H9 (cell line): ENCODE results near the gene PTCRA. TPM values are rescaled to one million over a fixed set of nuclear protein-coding genes. Genes with fewer than 3 reads are reported as not detected.

Experiments used
- DNase-seq: peaks from one replicate; pipeline ENCODE4 v3.0.0-alpha.2; 2017
- H2AFZ ChIP-seq: one replicate; pipeline ENCODE4 v1.6.1; 2013; ENCODE audit warnings: mild to moderate bottlenecking, low read length, control low read depth, moderate library complexity
- H2AK5ac ChIP-seq: 2 replicates; pipeline ENCODE4 v1.6.1; 2013; ENCODE audit warnings: low read length, control low read depth, mixed read lengths; ENCODE audit not compliant: insufficient read length
- H2BK120ac ChIP-seq: one replicate; pipeline ENCODE4 v1.6.1; 2013; ENCODE audit warnings: low read depth, mild to moderate bottlenecking, low read length, control low read depth, inconsistent platforms; ENCODE audit not compliant: poor library complexity, severe bottlenecking
- H2BK12ac ChIP-seq: 2 replicates; pipeline ENCODE4 v1.6.1; 2013; ENCODE audit warnings: low read length, control low read depth, mixed read lengths, low read depth; ENCODE audit not compliant: insufficient read length
- H2BK15ac ChIP-seq: 2 replicates; pipeline ENCODE4 v1.6.1; 2013; ENCODE audit warnings: low read depth, low read length, control low read depth
- H2BK20ac ChIP-seq: one replicate; pipeline ENCODE4 v1.6.1; 2013; ENCODE audit warnings: low read depth, mild to moderate bottlenecking, low read length, control low read depth, inconsistent platforms; ENCODE audit not compliant: poor library complexity, severe bottlenecking
- H2BK5ac ChIP-seq: 2 replicates; pipeline ENCODE4 v1.6.1; 2013; ENCODE audit warnings: low read length, control low read depth, mixed read lengths; ENCODE audit not compliant: insufficient read length
- H3K14ac ChIP-seq: 2 replicates; pipeline ENCODE4 v1.6.1; 2013; ENCODE audit warnings: low read length, control low read depth; ENCODE audit not compliant: insufficient read depth
- H3K18ac ChIP-seq: 2 replicates; pipeline ENCODE4 v1.6.1; 2013; ENCODE audit warnings: low read depth, mild to moderate bottlenecking, mixed read lengths, low read length, control low read depth; ENCODE audit not compliant: insufficient read length
- H3K23ac ChIP-seq: 2 replicates; pipeline ENCODE4 v1.6.1; 2013; ENCODE audit warnings: low read length, control low read depth, mixed read lengths, low read depth; ENCODE audit not compliant: insufficient read length
- H3K23me2 ChIP-seq: 2 replicates; pipeline ENCODE4 v1.6.1; 2013; ENCODE audit warnings: low read depth, mild to moderate bottlenecking, mixed read lengths, low read length, control low read depth; ENCODE audit not compliant: insufficient read length, poor library complexity, severe bottlenecking
- H3K27ac ChIP-seq: 2 replicates; pipeline ENCODE4 v1.5.1; 2013; ENCODE audit warnings: low read length, control low read depth, mixed read lengths, low read depth; ENCODE audit not compliant: insufficient read length
- H3K27me3 ChIP-seq: 2 replicates; pipeline ENCODE4 v1.6.1; 2013; ENCODE audit warnings: low read length, control low read depth, inconsistent platforms; ENCODE audit not compliant: insufficient read depth
- H3K4ac ChIP-seq: 2 replicates; pipeline ENCODE4 v1.6.1; 2013; ENCODE audit warnings: low read depth, mild to moderate bottlenecking, control low read depth, inconsistent platforms, low read length, moderate library complexity
- H3K4me1 ChIP-seq: 2 replicates; pipeline ENCODE4 v1.6.1; 2013; ENCODE audit warnings: low read length, control low read depth, inconsistent platforms; ENCODE audit not compliant: insufficient read depth
- H3K4me2 ChIP-seq: 2 replicates; pipeline ENCODE4 v1.6.1; 2013; ENCODE audit warnings: low read length, control low read depth, mixed read lengths; ENCODE audit not compliant: insufficient read length, insufficient read depth
- H3K56ac ChIP-seq: 2 replicates; pipeline ENCODE4 v1.6.1; 2013; ENCODE audit warnings: low read depth, mild to moderate bottlenecking, mixed read lengths, low read length, control low read depth; ENCODE audit not compliant: insufficient read length
- H3K79me1 ChIP-seq: 2 replicates; pipeline ENCODE4 v1.6.1; 2013; ENCODE audit warnings: low read depth, mild to moderate bottlenecking, moderate library complexity, low read length, control low read depth, inconsistent platforms; ENCODE audit not compliant: insufficient read depth, poor library complexity, severe bottlenecking
- H3K79me2 ChIP-seq: 2 replicates; pipeline ENCODE4 v1.6.1; 2013; ENCODE audit warnings: low read length, control low read depth, inconsistent platforms; ENCODE audit not compliant: insufficient read depth
- H3K9ac ChIP-seq: 2 replicates; pipeline ENCODE4 v1.6.1; 2013; ENCODE audit warnings: low read length, control low read depth, mixed read lengths; ENCODE audit not compliant: insufficient read length; ENCODE audit errors: extremely low read depth
- H3K9me3 ChIP-seq: one replicate; pipeline ENCODE4 v1.6.1; 2013; ENCODE audit warnings: low read depth, low read length, inconsistent platforms; ENCODE audit not compliant: control insufficient read depth
- H3T11ph ChIP-seq: one replicate; pipeline ENCODE4 v1.6.1; 2013; ENCODE audit warnings: mild to moderate bottlenecking, low read length, control low read depth, inconsistent platforms
- H4K20me1 ChIP-seq: one replicate; pipeline ENCODE4 v1.6.1; 2013; ENCODE audit not compliant: control insufficient read depth, insufficient read length, insufficient read depth
- H4K5ac ChIP-seq: 2 replicates; pipeline ENCODE4 v1.6.1; 2013; ENCODE audit warnings: low read depth, mild to moderate bottlenecking, mixed read lengths, low read length, control low read depth; ENCODE audit not compliant: insufficient read length
- H4K8ac ChIP-seq: replicated peaks from 2 replicates; pipeline ENCODE4 v1.6.1; 2013; ENCODE audit warnings: low read length, control low read depth, mixed read lengths, low read depth; ENCODE audit not compliant: insufficient read length
- H4K91ac ChIP-seq: 2 replicates; pipeline ENCODE4 v1.6.1; 2013; ENCODE audit warnings: low read depth, mild to moderate bottlenecking, moderate library complexity, mixed read lengths, low read length, control low read depth; ENCODE audit not compliant: insufficient read length
- H3K27ac Mint-ChIP-seq, 3 experiments: 2 replicates in 2 of 3; 3 replicates in 1 of 3; pipeline ENCODE4 v1.8.0; 2020 to 2021; ENCODE audit warnings: mixed read lengths in 3 of 3, mild to moderate bottlenecking in 1 of 3, moderate library complexity in 1 of 3
- H3K27me3 Mint-ChIP-seq: 2 replicates; pipeline ENCODE4 v1.8.0; 2021; ENCODE audit warnings: low read depth, mild to moderate bottlenecking, moderate library complexity, mixed read lengths
- H3K36me3 Mint-ChIP-seq, 3 experiments: 2 replicates in 2 of 3; 3 replicates in 1 of 3; pipeline ENCODE4 v1.8.0; 2020 to 2021; ENCODE audit warnings: low read depth in 3 of 3, mixed read lengths in 3 of 3; ENCODE audit not compliant: insufficient read depth in 1 of 3
- H3K4me1 Mint-ChIP-seq, 2 experiments: 2 replicates each; pipeline ENCODE4 v1.8.0; 2020; ENCODE audit warnings: mixed read lengths in 2 of 2
- H3K4me3 Mint-ChIP-seq, 2 experiments: 2 replicates in 1 of 2; 3 replicates in 1 of 2; pipeline ENCODE4 v1.8.0; 2020 to 2021; ENCODE audit warnings: mild to moderate bottlenecking in 2 of 2, mixed read lengths in 2 of 2, moderate library complexity in 1 of 2
- H3K9me3 Mint-ChIP-seq, 2 experiments: 2 replicates in 1 of 2; 3 replicates in 1 of 2; pipeline ENCODE4 v1.8.0; 2020; ENCODE audit warnings: mild to moderate bottlenecking in 2 of 2, mixed read lengths in 2 of 2, moderate library complexity in 1 of 2
- WGBS: extraction: QIAGEN DNeasy Blood & Tissue Kit; methylation state at CpG from one replicate; pipeline ENCODE4 v1.1.7; 2013; ENCODE audit warnings: missing lambda C conversion rate, low lambda C conversion rate, mixed read lengths; ENCODE audit not compliant: insufficient read length; ENCODE audit errors: extremely low coverage; 5-methylcytosine and 5-hydroxymethylcytosine counted together
- total RNA-seq: library from RNA; stranded (reverse); gene quantifications from 2 replicates; pipeline ENCODE4 v1.2.1, GENCODE V29; 2021
- TF ChIP-seq, protein P1 (sequence below): fragments of 200-600 bp; sonication (generic); conservative IDR thresholded peaks from 3 replicates; pipeline ENCODE4 v1.8.0; 2021; ENCODE audit warnings: antibody characterized with exemption, mild to moderate bottlenecking

PTCRA gene
- total RNA-seq, 1 experiment from 2014 or later: not detected

DNA sequence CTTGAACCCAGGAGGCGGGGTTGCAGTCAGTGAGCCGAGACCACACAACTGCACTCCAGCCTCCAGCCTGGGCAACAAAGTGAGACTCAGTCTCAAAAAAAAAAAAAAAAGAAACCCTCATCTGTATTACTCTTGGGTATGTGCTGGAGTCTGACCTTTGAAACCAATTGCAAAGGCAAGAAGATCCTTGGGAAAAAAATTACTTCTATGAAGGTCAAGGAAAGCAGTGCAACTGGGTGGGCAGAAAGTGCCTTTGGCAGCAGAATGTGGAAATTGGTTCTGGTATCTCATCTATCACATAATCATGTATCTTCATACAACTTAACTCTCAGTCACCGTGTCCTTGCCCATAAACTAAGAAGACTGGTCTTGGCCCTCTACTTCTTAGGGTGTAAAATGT, 44.1 kb upstream of the PTCRA start:
- no peak overlapping the region for H4K8ac ChIP-seq

More for the DNA sequence above, 44.1 kb upstream of the PTCRA start:
- H3K4me1 ChIP-seq: no peaks in the 10 kb centered on the region
- H2BK12ac ChIP-seq: no peak overlapping the region
- H4K20me1 ChIP-seq: no peaks in the 10 kb centered on the region
- no peak overlapping the region for H3K4me2 ChIP-seq
- H3K79me1 ChIP-seq: no peaks in the 10 kb centered on the region
- TF ChIP-seq, protein P1, sequence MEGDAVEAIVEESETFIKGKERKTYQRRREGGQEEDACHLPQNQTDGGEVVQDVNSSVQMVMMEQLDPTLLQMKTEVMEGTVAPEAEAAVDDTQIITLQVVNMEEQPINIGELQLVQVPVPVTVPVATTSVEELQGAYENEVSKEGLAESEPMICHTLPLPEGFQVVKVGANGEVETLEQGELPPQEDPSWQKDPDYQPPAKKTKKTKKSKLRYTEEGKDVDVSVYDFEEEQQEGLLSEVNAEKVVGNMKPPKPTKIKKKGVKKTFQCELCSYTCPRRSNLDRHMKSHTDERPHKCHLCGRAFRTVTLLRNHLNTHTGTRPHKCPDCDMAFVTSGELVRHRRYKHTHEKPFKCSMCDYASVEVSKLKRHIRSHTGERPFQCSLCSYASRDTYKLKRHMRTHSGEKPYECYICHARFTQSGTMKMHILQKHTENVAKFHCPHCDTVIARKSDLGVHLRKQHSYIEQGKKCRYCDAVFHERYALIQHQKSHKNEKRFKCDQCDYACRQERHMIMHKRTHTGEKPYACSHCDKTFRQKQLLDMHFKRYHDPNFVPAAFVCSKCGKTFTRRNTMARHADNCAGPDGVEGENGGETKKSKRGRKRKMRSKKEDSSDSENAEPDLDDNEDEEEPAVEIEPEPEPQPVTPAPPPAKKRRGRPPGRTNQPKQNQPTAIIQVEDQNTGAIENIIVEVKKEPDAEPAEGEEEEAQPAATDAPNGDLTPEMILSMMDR: no peak
- H2BK120ac ChIP-seq: no peak overlapping the region
- no peaks in the 10 kb centered on the region for H3K9me3 ChIP-seq
- H3K79me2 ChIP-seq: no peaks in the 10 kb centered on the region
- no peak overlapping the region for H4K5ac ChIP-seq
- H3K23me2 ChIP-seq: no peaks in the 10 kb centered on the region
- 0 out of 7 replicates have a peak overlapping the region, but pooled peaks of 1 of the 3 experiments have one; percentile 24 for H3K27ac Mint-ChIP-seq
- no peak overlapping the region for H2AFZ ChIP-seq
- H2BK20ac ChIP-seq: no peak overlapping the region
- no peaks in the 10 kb centered on the region for H3K9me3 Mint-ChIP-seq
- no peak for DNase-seq
- no peaks in the 10 kb centered on the region for H3K27me3 ChIP-seq
- no peaks in the 10 kb centered on the region for H3K27me3 Mint-ChIP-seq
- no peak overlapping the region for H3K18ac ChIP-seq
- no peak overlapping the region for H3K56ac ChIP-seq
- H3K14ac ChIP-seq: no peak overlapping the region
- H2BK15ac ChIP-seq: no peak overlapping the region
- peaks cover 0 to 4% (median 2%) of the 10 kb centered on the region in 3 experiments; a peak in 3 of 7 replicates for H3K36me3 Mint-ChIP-seq
- H3T11ph ChIP-seq: no peak overlapping the region
- no peak overlapping the region for H4K91ac ChIP-seq
- H3K4me1 Mint-ChIP-seq: no peaks in the 10 kb centered on the region
- H3K23ac ChIP-seq: no peak overlapping the region
- H3K4me3 Mint-ChIP-seq: no peak overlapping the region
- no peak overlapping the region for H2BK5ac ChIP-seq
- WGBS: no CpG with 5 or more reads among the region's 3 CpGs
- H3K27ac ChIP-seq: no peak overlapping the region
- H3K9ac ChIP-seq: no peak overlapping the region
- no peak overlapping the region for H3K4ac ChIP-seq
- H2AK5ac ChIP-seq: no peak overlapping the region
